SHP77 treated with DMSO at 0.1 percent for 48 hours (cell line): ENCODE results near the gene PCDH12.
"Not testable (repeated sequence)": the region's sequence is repeated elsewhere in the genome, so short reads cannot be mapped to it uniquely, and the experiment has no call there.

Source experiments
- DNase-seq: peaks from one replicate; lab custom pipeline; 2025; lab: John Stamatoyannopoulos, UW

The PCDH12 gene

GRCh38 chr5:141935538-141935937 is 22.5 kb downstream of the PCDH12 start:
- no peak for DNase-seq

- peak; percentile 65 for DNase-seq
These were observed 23.7 kb downstream of the PCDH12 start for GRCh38 chr5:141934099-141934844.

GRCh38 chr5:141933151-141933550 is 24.9 kb downstream of the PCDH12 start:
- DNase-seq = no peak

GRCh38 chr5:141931694-141932093 is 26.3 kb downstream of the PCDH12 start:
- DNase-seq = no peak

GRCh38 chr5:141929398-141930058 is 28.5 kb downstream of the PCDH12 start:
- DNase-seq = no peak

- DNase-seq = no peak
These were observed 30.0 kb downstream of the PCDH12 start for GRCh38 chr5:141928051-141928450.

GRCh38 chr5:141926434-141926833 is 31.6 kb downstream of the PCDH12 start:
- DNase-seq = no peak

GRCh38 chr5:141923448-141924313 is 34.3 kb downstream of the PCDH12 start, which contains the start of gene DELE1:
DELE1 (plus strand) TSS chr5:141923871; CDS start chr5:141923942, 71 bp downstream.
- DNase-seq = peak; percentile 90

- DNase-seq = not testable (repeated sequence)
These were observed 35.1 kb downstream of the PCDH12 start for GRCh38 chr5:141922827-141923447.

- DNase-seq = no peak
These were observed 37.2 kb downstream of the PCDH12 start for GRCh38 chr5:141920771-141921170.

GRCh38 chr5:141919218-141920119 is 38.5 kb downstream of the PCDH12 start:
- DNase-seq = no peak

GRCh38 chr5:141917760-141918159 is 40.2 kb downstream of the PCDH12 start:
- DNase-seq = no peak

- no peak for DNase-seq
These were observed 41.5 kb downstream of the PCDH12 start for GRCh38 chr5:141916522-141916921.

GRCh38 chr5:141915881-141916336 is 42.1 kb downstream of the PCDH12 start:
- DNase-seq = no peak

- DNase-seq = no peak
These were observed 43.2 kb downstream of the PCDH12 start for GRCh38 chr5:141914797-141915196.

- no peak for DNase-seq
These were observed 43.7 kb downstream of the PCDH12 start for GRCh38 chr5:141914199-141914743.

GRCh38 chr5:141913560-141914198 is 44.3 kb downstream of the PCDH12 start:
- DNase-seq = no peak

- DNase-seq = no peak
These were observed 47.7 kb downstream of the PCDH12 start for GRCh38 chr5:141910271-141910673.

GRCh38 chr5:141909212-141909611 is 48.8 kb downstream of the PCDH12 start:
- DNase-seq = no peak

GRCh38 chr5:141908796-141909195 is 49.2 kb downstream of the PCDH12 start:
- DNase-seq = no peak
